ENCODE measurements around the gene ANAPC15. TPM values are rescaled to one million over a fixed set of nuclear protein-coding genes. Genes with fewer than 3 reads are reported as not detected.

The ANAPC15 gene
- total and polyA plus RNA-seq, 2 of the 4 experiments (the other 2 are of a cell fraction), result 66.3 to 84.2 TPM

DNA sequence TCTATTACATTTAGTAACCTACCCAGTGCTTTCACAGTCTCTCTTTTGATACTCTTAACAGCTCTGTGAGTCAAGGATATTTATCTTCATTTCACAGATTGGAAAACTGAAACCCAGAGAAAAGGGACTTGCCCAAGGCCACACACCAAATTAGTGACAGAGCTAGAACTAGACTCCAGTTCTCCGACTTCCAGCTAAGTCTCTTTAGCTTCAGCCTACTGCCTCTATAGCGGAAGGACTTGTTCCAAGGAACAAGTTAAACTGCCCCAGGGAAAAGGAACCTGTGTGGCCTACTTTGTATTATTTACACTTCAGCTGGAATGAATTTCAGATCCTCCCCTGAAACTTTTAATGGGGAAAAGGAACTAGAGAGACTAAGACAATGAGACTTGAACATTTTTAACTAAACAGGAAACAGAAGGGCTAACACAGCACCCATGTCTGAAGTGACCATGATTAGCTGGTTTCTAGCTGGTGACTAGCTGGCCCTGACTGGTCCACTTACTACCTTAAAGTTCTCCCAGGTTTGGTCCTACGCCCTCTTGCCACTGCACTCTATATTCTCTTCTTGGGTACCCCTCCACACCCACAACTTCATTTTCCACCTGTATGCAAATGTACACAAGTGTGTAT, 30.6 kb downstream of the ANAPC15 start:
- no peak overlapping the region for H3K4me3 ChIP-seq (ENCODE audit: insufficient read depth, low read depth, low read length)
- ATAC-seq (ENCODE audit: low read depth) (no peak), DNase-seq (no peak)
- H2BK5ac ChIP-seq (ENCODE audit: low read depth, low read length, poor library complexity, severe bottlenecking), result no peak overlapping the region
- no peak overlapping the region for H3K9ac ChIP-seq (ENCODE audit: low read depth, low read length)
- intact Hi-C loops (cut with micrococcal nuclease), result loop anchor here (2.0 kb wide), 1 partner anchor 63 kb away; no protein-coding TSS in a partner anchor
- no peak overlapping the region for H2AK9ac ChIP-seq (replicated peaks; ENCODE audit: low read depth, low read length, poor library complexity)
- no peak overlapping the region for H3K23ac ChIP-seq (ENCODE audit: low read depth, low read length)
- no peak overlapping the region for H3K18ac ChIP-seq (ENCODE audit: low read depth, low read length)
- no peak overlapping the region for H3K4me2 ChIP-seq (ENCODE audit: low read depth, low read length)
- H3K4me1 ChIP-seq (ENCODE audit: control insufficient read depth, insufficient read depth, low read length), result peaks cover 2% of the 10 kb centered on the region; the same call in 1 of the 2 replicates
- no peak overlapping the region for H2AK5ac ChIP-seq (ENCODE audit: low read depth, low read length)
- TF ChIP-seq RCOR1 (IDR thresholded peaks at IDR 0.05; ENCODE audit: insufficient replicate concordance, low read length), result no peak
- no peak for TF ChIP-seq MXI1 (IDR thresholded peaks at IDR 0.05; ENCODE audit: borderline replicate concordance, low read depth, low read length)
- no peak for TF ChIP-seq MAZ (IDR thresholded peaks at IDR 0.05; ENCODE audit: borderline replicate concordance, low read depth, low read length)
- no peak for TF ChIP-seq MAFK (IDR thresholded peaks at IDR 0.05; ENCODE audit: low read depth, low read length)
- no peak for TF ChIP-seq RAD21 (IDR thresholded peaks at IDR 0.05; ENCODE audit: low read length)
- no peak for TF ChIP-seq BHLHE40 (IDR thresholded peaks at IDR 0.05; ENCODE audit: low read depth, low read length)
- no peak for TF ChIP-seq CEBPB (IDR thresholded peaks at IDR 0.05; ENCODE audit: low read depth, low read length)
- no peak for TF ChIP-seq NFE2L2 (IDR thresholded peaks at IDR 0.05; ENCODE audit: low read depth, low read length)
- TF ChIP-seq, protein P1, sequence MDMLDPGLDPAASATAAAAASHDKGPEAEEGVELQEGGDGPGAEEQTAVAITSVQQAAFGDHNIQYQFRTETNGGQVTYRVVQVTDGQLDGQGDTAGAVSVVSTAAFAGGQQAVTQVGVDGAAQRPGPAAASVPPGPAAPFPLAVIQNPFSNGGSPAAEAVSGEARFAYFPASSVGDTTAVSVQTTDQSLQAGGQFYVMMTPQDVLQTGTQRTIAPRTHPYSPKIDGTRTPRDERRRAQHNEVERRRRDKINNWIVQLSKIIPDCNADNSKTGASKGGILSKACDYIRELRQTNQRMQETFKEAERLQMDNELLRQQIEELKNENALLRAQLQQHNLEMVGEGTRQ (IDR thresholded peaks at IDR 0.05; ENCODE audit: low read depth, low read length), result no peak
- TF ChIP-seq CHD1 (IDR thresholded peaks at IDR 0.05; ENCODE audit: low read depth, low read length), result no peak
- TF ChIP-seq SMC3 (IDR thresholded peaks at IDR 0.05; ENCODE audit: low read depth, low read length), result no peak
- no peak for TF ChIP-seq FOS (IDR thresholded peaks at IDR 0.05; ENCODE audit: low read depth, low read length)
- TF ChIP-seq, protein P2, sequence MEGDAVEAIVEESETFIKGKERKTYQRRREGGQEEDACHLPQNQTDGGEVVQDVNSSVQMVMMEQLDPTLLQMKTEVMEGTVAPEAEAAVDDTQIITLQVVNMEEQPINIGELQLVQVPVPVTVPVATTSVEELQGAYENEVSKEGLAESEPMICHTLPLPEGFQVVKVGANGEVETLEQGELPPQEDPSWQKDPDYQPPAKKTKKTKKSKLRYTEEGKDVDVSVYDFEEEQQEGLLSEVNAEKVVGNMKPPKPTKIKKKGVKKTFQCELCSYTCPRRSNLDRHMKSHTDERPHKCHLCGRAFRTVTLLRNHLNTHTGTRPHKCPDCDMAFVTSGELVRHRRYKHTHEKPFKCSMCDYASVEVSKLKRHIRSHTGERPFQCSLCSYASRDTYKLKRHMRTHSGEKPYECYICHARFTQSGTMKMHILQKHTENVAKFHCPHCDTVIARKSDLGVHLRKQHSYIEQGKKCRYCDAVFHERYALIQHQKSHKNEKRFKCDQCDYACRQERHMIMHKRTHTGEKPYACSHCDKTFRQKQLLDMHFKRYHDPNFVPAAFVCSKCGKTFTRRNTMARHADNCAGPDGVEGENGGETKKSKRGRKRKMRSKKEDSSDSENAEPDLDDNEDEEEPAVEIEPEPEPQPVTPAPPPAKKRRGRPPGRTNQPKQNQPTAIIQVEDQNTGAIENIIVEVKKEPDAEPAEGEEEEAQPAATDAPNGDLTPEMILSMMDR (conservative IDR thresholded peaks at IDR 0.05; ENCODE audit: low read depth, low read length), result no peak
- no peak for TF ChIP-seq POLR2A (IDR thresholded peaks at IDR 0.05; ENCODE audit: low read depth, low read length)
- no peak for TF ChIP-seq RFX5 (IDR thresholded peaks at IDR 0.05; ENCODE audit: low read depth, low read length)
- H3K36me3 ChIP-seq (ENCODE audit: control insufficient read depth, insufficient read depth, low read length), result peaks cover 4% of the 10 kb centered on the region; the same call in 1 of the 2 replicates
- ChIA-PET CTCF (interaction anchor here (0.9 to 1.2 kb wide), 2 partner anchors 10 to 57 kb away, joined by 3 to 6 read pairs; no protein-coding TSS in a partner anchor), POLR2A (ENCODE audit: unreplicated experiment) (no interaction called here)
- no peak overlapping the region for H2BK120ac ChIP-seq (ENCODE audit: low read depth, low read length)
- 0 out of 3 replicates have a peak overlapping the region, but pooled peaks have one; percentile 9 for H2BK15ac ChIP-seq (ENCODE audit: low read depth, low read length)
- dilution Hi-C loops (cut with HindIII; ENCODE audit: low sequenced_read_pairs, unreplicated experiment), result no loop called here
- H3K79me1 ChIP-seq (ENCODE audit: low read depth in 1 of 2, low read length in 2 of 2), result peaks cover 13 to 32% of the 10 kb centered on the region in 2 experiments; a peak in 3 of 4 replicates
- 100% methylated on average over 2 of the region's 3 CpGs; no CpG with 5 or more reads in 1 of the 2 experiments for WGBS, 2 experiments (ENCODE audit: extremely low coverage in 2 of 2, insufficient read length in 1 of 2)
- H3K9me1 ChIP-seq (ENCODE audit: insufficient read depth, low read length), result no peaks in the 10 kb centered on the region
- H4K20me1 ChIP-seq (ENCODE audit: insufficient read depth, low read length), result no peaks in the 10 kb centered on the region
- in situ Hi-C loops (cut with MboI; ENCODE audit: low sequenced_read_pairs), result no loop called here
- H2BK20ac ChIP-seq (ENCODE audit: low read depth, low read length), result no peak overlapping the region
- no peak overlapping the region for H3K14ac ChIP-seq (replicated peaks; ENCODE audit: low read depth, low read length)
- no peak overlapping the region for H3K4ac ChIP-seq (ENCODE audit: low read depth, low read length)
- H4K5ac ChIP-seq (ENCODE audit: low read depth, low read length), result no peak overlapping the region
- no peaks in the 10 kb centered on the region for H3K9me3 ChIP-seq (ENCODE audit: control insufficient read depth, insufficient read depth, low read length)
- no peak overlapping the region for H3K56ac ChIP-seq (ENCODE audit: extremely low read depth, insufficient read depth, low read length)
- no peak overlapping the region for H4K8ac ChIP-seq (ENCODE audit: low read depth in 2 of 2, low read length in 2 of 2)
- H3K27me3 ChIP-seq (ENCODE audit: control insufficient read depth, insufficient read depth, low read length), result no peaks in the 10 kb centered on the region
- no peak overlapping the region for H4K91ac ChIP-seq (ENCODE audit: insufficient read depth, low read depth, low read length)
- no peak overlapping the region for H3K27ac ChIP-seq (ENCODE audit: insufficient read depth, low read length)
- no TSS peak for BruUV-seq (replicated peaks)
- no peak overlapping the region for H2AFZ ChIP-seq (replicated peaks; ENCODE audit: low read length, poor library complexity)
